ENCODE results near the gene CHD6.

DNA sequence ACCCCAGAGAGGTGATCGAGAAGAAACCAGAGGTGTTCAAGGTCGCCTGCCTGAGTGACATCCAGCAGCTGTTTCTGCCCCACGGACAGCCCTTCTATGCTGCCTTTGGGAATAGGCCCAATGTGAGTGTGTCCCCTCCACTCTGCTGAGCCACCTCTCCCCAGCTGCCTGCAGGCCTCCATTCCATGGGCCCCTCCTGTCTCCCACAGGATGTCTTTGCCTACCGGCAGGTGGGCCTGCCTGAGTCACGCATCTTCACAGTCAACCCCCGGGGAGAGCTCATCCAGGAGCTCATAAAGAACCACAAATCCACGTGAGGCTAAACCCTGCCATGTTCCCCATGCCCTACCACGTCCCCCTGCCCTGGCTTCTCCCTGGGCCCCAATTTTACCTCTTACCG is 259.9 kb downstream of the CHD6 start:
- TF ChIP-seq CTCF (IDR thresholded peaks at IDR 0.05), result no peak
- no peak for TF ChIP-seq POLR2AphosphoS5 (IDR thresholded peaks at IDR 0.05)
- TF ChIP-seq EP300 (IDR thresholded peaks at IDR 0.05), result no peak

Data from esophagus muscularis mucosa (tissue), 4 donors.